Measurements from ENCODE around the gene ATN1.

Gene ATN1

DNA sequence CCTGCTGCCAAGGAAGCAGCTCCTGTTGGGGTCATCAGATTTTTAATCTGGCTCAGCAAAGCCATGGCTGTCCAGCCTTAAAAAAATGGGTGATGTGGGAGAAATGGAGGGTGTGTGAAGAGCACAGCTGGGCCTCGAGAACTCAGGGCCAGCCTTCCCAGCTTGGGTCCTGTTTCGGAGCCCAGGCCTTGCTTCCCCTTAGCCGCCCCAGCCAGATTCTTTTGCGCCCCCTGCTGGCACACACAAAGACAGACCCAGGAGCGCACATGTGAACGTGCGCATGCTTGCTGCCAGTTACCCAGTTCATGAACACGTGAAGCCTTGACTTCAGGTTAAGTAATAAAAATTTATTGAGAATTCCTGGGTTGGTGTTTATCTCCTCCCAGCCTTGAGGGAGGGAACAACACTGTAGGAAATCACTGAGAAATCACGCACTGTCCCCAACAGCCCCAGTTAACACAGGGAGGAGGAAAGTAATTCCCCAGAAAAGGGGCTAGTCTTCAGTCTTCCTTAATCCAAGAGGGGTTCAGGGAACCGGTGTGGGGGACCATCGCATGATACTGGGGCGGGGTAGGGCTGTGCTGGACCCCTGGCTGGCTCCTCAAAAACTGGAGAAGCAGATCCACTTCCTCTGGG lies 37.4 kb downstream of the ATN1 start:
- Histone ChIP-seq H3K9ac (ENCODE audit: insufficient read length) (peak overlapping the region; percentile 20), H3K36me3 (ENCODE audit: insufficient read depth, low read length) (peaks cover 43% of the 10 kb centered on the region), H3K9me3 (ENCODE audit: low read depth, low read length) (no peaks in the 10 kb centered on the region), H3K4me3 (no peak overlapping the region), H3K27ac (peak overlapping the region; percentile 84)
- peak; percentile 69 for DNase-seq (ENCODE audit: low read depth, low spot score)
- no peak for TF ChIP-seq POLR2AphosphoS5 (IDR thresholded peaks at IDR 0.05; ENCODE audit: borderline replicate concordance, low read depth, low read length)
- no peak for TF ChIP-seq FOXP2 (optimal IDR thresholded peaks at IDR 0.05; ENCODE audit: control extremely low read depth, extremely low read length, insufficient read depth)
- no peak for TF ChIP-seq EZH2 (IDR thresholded peaks at IDR 0.05)

- H3K4me3 ChIP-seq, result no peak overlapping the region
Measured at GRCh38 chr12:6965714-6966113, 38.0 kb downstream of the ATN1 start.

GRCh38 chr12:6966351-6966750 lies 38.6 kb downstream of the ATN1 start:
- no peaks in the 10 kb centered on the region for H3K9me3 ChIP-seq (ENCODE audit: low read depth, low read length)
- H3K36me3 ChIP-seq (ENCODE audit: insufficient read depth, low read length), result peaks cover 43% of the 10 kb centered on the region
- H3K9ac ChIP-seq (ENCODE audit: insufficient read length), result no peak overlapping the region
- DNase-seq (ENCODE audit: low read depth, low spot score), result no peak
- TF ChIP-seq EZH2 (IDR thresholded peaks at IDR 0.05) (no peak), FOXP2 (optimal IDR thresholded peaks at IDR 0.05; ENCODE audit: control extremely low read depth, extremely low read length, insufficient read depth) (no peak), POLR2AphosphoS5 (IDR thresholded peaks at IDR 0.05; ENCODE audit: borderline replicate concordance, low read depth, low read length) (no peak)
- H3K27ac ChIP-seq, result peak overlapping the region; percentile 84; the same call in 1 of the 2 replicates
- no peak overlapping the region for H3K4me3 ChIP-seq

More at GRCh38 chr12:6965714-6966113, 38.0 kb downstream of the ATN1 start:
- TF ChIP-seq POLR2AphosphoS5 (IDR thresholded peaks at IDR 0.05; ENCODE audit: borderline replicate concordance, low read depth, low read length), result no peak
- TF ChIP-seq FOXP2 (optimal IDR thresholded peaks at IDR 0.05; ENCODE audit: control extremely low read depth, extremely low read length, insufficient read depth), result no peak
- no peak for TF ChIP-seq EZH2 (IDR thresholded peaks at IDR 0.05)
- DNase-seq (ENCODE audit: low read depth, low spot score), result no peak
- H3K9me3 ChIP-seq (ENCODE audit: low read depth, low read length), result no peaks in the 10 kb centered on the region
- peak overlapping the region; percentile 84 for H3K27ac ChIP-seq
- H3K36me3 ChIP-seq (ENCODE audit: insufficient read depth, low read length), result peaks cover 43% of the 10 kb centered on the region
- H3K9ac ChIP-seq (ENCODE audit: insufficient read length), result no peak overlapping the region

- Histone ChIP-seq H3K9me3 (ENCODE audit: low read depth, low read length) (no peaks in the 10 kb centered on the region), H3K4me3 (no peak overlapping the region), H3K36me3 (ENCODE audit: insufficient read depth, low read length) (peaks cover 49% of the 10 kb centered on the region), H3K9ac (ENCODE audit: insufficient read length) (no peak overlapping the region), H3K27ac (no peak overlapping the region)
- DNase-seq (ENCODE audit: low read depth, low spot score), result no peak
- TF ChIP-seq EZH2 (IDR thresholded peaks at IDR 0.05), result no peak
- TF ChIP-seq POLR2AphosphoS5 (IDR thresholded peaks at IDR 0.05; ENCODE audit: borderline replicate concordance, low read depth, low read length), result no peak; the same call in 1 of the 2 replicates
- no peak for TF ChIP-seq FOXP2 (optimal IDR thresholded peaks at IDR 0.05; ENCODE audit: control extremely low read depth, extremely low read length, insufficient read depth)
Measured at GRCh38 chr12:6967651-6968100, 39.9 kb downstream of the ATN1 start.

DNA sequence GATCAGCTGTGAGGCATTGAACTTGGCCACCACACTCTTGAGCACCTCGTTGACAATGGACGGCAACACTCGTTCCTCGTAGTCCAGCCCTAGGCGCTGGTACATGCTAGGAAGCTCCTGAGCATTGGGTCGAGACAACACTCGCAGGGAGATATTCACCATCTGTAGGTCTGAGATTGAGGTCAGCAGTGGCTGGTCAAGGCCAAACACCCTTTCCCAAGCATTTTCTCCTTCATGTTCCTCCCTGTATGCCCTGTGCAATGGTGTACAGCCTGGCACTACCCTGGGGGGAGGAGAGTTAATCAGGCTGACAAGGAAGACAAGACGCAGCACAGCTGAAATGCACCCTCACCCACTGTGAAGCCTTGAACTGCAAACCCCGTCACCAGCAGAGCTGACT lies 40.7 kb downstream of the ATN1 start:
- peak overlapping the region; percentile 100 for H3K4me3 ChIP-seq
- H3K9me3 ChIP-seq (ENCODE audit: low read depth, low read length), result no peaks in the 10 kb centered on the region
- H3K36me3 ChIP-seq (ENCODE audit: insufficient read depth, low read length), result peaks cover 56% of the 10 kb centered on the region
- no peak for TF ChIP-seq FOXP2 (optimal IDR thresholded peaks at IDR 0.05; ENCODE audit: control extremely low read depth, extremely low read length, insufficient read depth)
- TF ChIP-seq EZH2 (IDR thresholded peaks at IDR 0.05), result no peak
- no peak for TF ChIP-seq POLR2AphosphoS5 (IDR thresholded peaks at IDR 0.05; ENCODE audit: borderline replicate concordance, low read depth, low read length)
- H3K27ac ChIP-seq, result no peak overlapping the region
- DNase-seq (ENCODE audit: low read depth, low spot score), result no peak
- peak overlapping the region; percentile 98 for H3K9ac ChIP-seq (ENCODE audit: insufficient read length)

GRCh38 chr12:6970096-6970527 lies 42.4 kb downstream of the ATN1 start:
- TF ChIP-seq FOXP2 (optimal IDR thresholded peaks at IDR 0.05; ENCODE audit: control extremely low read depth, extremely low read length, insufficient read depth) (no peak), POLR2AphosphoS5 (IDR thresholded peaks at IDR 0.05; ENCODE audit: borderline replicate concordance, low read depth, low read length) (no peak)

DNA sequence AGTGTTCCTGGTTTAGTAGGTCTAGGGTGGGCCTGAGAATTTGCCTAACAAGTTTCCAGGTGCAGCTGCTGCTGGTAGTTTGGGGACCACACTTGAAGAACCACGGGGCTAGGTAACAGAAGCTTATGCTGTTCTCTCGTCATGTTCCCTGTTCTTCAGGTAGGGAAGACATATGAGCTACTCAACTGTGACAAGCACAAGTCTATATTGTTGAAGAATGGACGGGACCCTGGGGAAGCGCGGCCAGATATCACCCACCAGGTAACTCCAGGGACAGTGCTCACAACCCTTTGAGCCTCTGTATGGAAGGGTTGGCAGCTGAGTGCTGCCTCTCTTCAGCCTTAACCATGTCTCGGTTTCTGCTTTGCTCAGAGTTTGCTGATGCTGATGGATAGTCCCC lies 46.4 kb downstream of the ATN1 start:
- Histone ChIP-seq H3K36me3 (ENCODE audit: insufficient read depth, low read length) (peaks cover 66% of the 10 kb centered on the region), H3K9me3 (ENCODE audit: low read depth, low read length) (no peaks in the 10 kb centered on the region), H3K9ac (ENCODE audit: insufficient read length) (no peak overlapping the region), H3K4me3 (no peak overlapping the region), H3K27ac (no peak overlapping the region)
- no peak for DNase-seq (ENCODE audit: low read depth, low spot score)
- no peak for TF ChIP-seq EZH2 (IDR thresholded peaks at IDR 0.05)
- no peak for TF ChIP-seq FOXP2 (optimal IDR thresholded peaks at IDR 0.05; ENCODE audit: control extremely low read depth, extremely low read length, insufficient read depth)
- TF ChIP-seq POLR2AphosphoS5 (IDR thresholded peaks at IDR 0.05; ENCODE audit: borderline replicate concordance, low read depth, low read length), result no peak

More at GRCh38 chr12:6970096-6970527, 42.4 kb downstream of the ATN1 start:
- Histone ChIP-seq H3K36me3 (ENCODE audit: insufficient read depth, low read length) (peaks cover 70% of the 10 kb centered on the region), H3K9ac (ENCODE audit: insufficient read length) (peak overlapping the region; percentile 98), H3K27ac (peak overlapping the region; percentile 56), H3K4me3 (peak overlapping the region; percentile 100), H3K9me3 (ENCODE audit: low read depth, low read length) (no peaks in the 10 kb centered on the region)
- no peak for DNase-seq (ENCODE audit: low read depth, low spot score)

DNA sequence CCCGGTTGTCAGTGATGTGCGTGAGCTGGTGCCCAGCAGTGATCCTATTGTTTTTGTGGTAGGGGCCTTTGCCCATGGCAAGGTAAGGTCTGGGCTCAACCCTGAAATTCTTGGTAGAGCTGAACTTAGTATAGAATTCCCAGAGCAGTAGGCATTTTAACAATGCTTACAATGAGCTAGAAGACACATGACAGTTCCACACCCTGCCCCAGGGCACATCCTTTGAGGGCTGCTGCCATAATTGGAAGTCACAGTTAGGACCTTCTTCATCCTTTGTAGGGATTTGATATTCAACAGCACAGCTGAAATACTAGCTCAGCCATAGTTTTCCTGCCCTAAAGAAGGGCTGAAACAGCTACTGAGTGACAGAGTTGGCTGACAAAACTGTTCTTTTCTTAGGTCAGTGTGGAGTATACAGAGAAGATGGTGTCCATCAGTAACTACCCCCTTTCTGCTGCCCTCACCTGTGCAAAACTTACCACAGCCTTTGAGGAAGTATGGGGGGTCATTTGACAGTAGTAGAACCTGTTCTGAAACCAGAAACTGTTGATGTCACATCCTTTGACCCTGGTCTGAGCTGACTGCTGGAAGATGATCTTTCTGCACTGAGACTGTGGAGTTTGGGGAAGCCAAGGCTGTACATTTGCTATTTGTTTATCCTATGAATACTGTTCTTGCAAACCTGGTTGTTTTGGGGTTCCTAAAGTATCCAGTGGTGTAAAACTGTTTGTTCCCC lies 47.7 kb downstream of the ATN1 start:
- no peaks in the 10 kb centered on the region for H3K9me3 ChIP-seq (ENCODE audit: low read depth, low read length)
- no peak overlapping the region for H3K4me3 ChIP-seq
- no peak for TF ChIP-seq EZH2 (IDR thresholded peaks at IDR 0.05)
- TF ChIP-seq FOXP2 (optimal IDR thresholded peaks at IDR 0.05; ENCODE audit: control extremely low read depth, extremely low read length, insufficient read depth), result no peak
- H3K27ac ChIP-seq, result no peak overlapping the region
- no peak overlapping the region for H3K9ac ChIP-seq (ENCODE audit: insufficient read length)
- H3K36me3 ChIP-seq (ENCODE audit: insufficient read depth, low read length), result peaks cover 65% of the 10 kb centered on the region
- no peak for DNase-seq (ENCODE audit: low read depth, low spot score)

Data from SK-N-MC (cell line).